Tibial artery (tissue), 4 donors: ENCODE results near the gene CFD.

Experiments
- DNase-seq, 2 donors: peaks; one replicate each; pipeline ENCODE4 v3.0.0-alpha.2; 2019
- H3K27ac ChIP-seq, 2 donors: fragments of 200-600 bp; sonication (generic) in 1 of 2; 1 replicate in 1 of 2; 2 replicates in 1 of 2; pipeline ENCODE4 v1.5.1; 2018 to 2019; ENCODE audit warnings: mild to moderate bottlenecking in 1 of 2
- H3K27me3 ChIP-seq, 2 donors: fragments of 200-600 bp; sonication (generic) in 1 of 2; one replicate each; pipeline versions ENCODE4 v1.5.1 to v1.6.0; 2016 to 2019
- H3K36me3 ChIP-seq, 3 donors: fragments of 200-600 bp; sonication (generic) in 2 of 3; one replicate each; pipeline ENCODE4 v1.5.1; 2016 to 2019; ENCODE audit warnings: mild to moderate bottlenecking in 2 of 3
- H3K4me1 ChIP-seq, 4 donors: fragments of 200-600 bp; sonication (generic) in 2 of 4; 1 replicate in 3 of 4; 2 replicates in 1 of 4; pipeline ENCODE4 v1.5.1; 2016 to 2019
- H3K4me3 ChIP-seq, 2 donors: fragments of 200-600 bp; sonication (generic) in 1 of 2; 1 replicate in 1 of 2; 2 replicates in 1 of 2; pipeline ENCODE4 v1.5.1; 2018 to 2019; ENCODE audit warnings: mild to moderate bottlenecking in 2 of 2
- H3K9me3 ChIP-seq, 3 donors: fragments of 200-600 bp; sonication (generic) in 1 of 3; one replicate each; pipeline ENCODE4 v1.5.1; 2016 to 2019
- CTCF ChIP-seq, 2 experiments: fragments of 200-600 bp in 1 of 2; fragments of 450-650 bp in 1 of 2; IDR thresholded peaks; one replicate each; pipeline ENCODE4 v1.5.1; 2017 to 2019; ENCODE audit warnings: antibody characterized with exemption in 2 of 2, mild to moderate bottlenecking in 1 of 2, moderate library complexity in 1 of 2
- intact Hi-C: fragments of 100-400 bp; cut with DNase I; formaldehyde crosslinking; loops from one replicate; pipeline ENCODE4 v1.15.0; 2023; ENCODE audit warnings: low total_unique reads

The CFD gene

GRCh38 chr19:904545-904944 is 45.1 kb downstream of the CFD start:
- intact Hi-C loops: no loop called here

GRCh38 chr19:906480-906879 is 47.0 kb downstream of the CFD start:
- Histone ChIP-seq H3K4me3 (no peak overlapping the region), H3K36me3 (peaks cover 0 to 6% (median 5%) of the 10 kb centered on the region in 3 donors), H3K27ac (no peak overlapping the region), H3K4me1 (peaks cover 0 to 11% (median 4%) of the 10 kb centered on the region in 4 donors), H3K9me3 (no peaks in the 10 kb centered on the region), H3K27me3 (no peaks in the 10 kb centered on the region)
- no peak for DNase-seq
- no peak for TF ChIP-seq CTCF (IDR thresholded peaks at IDR 0.05)
- intact Hi-C loops: no loop called here

More at GRCh38 chr19:904545-904944, 45.1 kb downstream of the CFD start:
- no peak for TF ChIP-seq CTCF (IDR thresholded peaks at IDR 0.05)
- no peaks in the 10 kb centered on the region for H3K9me3 ChIP-seq
- peaks cover 0 to 21% (median 15%) of the 10 kb centered on the region in 3 donors for H3K36me3 ChIP-seq
- peaks cover 0 to 9% (median 4%) of the 10 kb centered on the region in 4 donors for H3K4me1 ChIP-seq
- DNase-seq: no peak
- no peak overlapping the region for H3K27ac ChIP-seq
- no peak overlapping the region for H3K4me3 ChIP-seq
- no peaks in the 10 kb centered on the region for H3K27me3 ChIP-seq

- intact Hi-C loops: no loop called here
- Histone ChIP-seq H3K4me1 (peaks cover 0 to 15% (median 7%) of the 10 kb centered on the region in 4 donors), H3K27ac (no peak overlapping the region), H3K27me3 (no peaks in the 10 kb centered on the region), H3K9me3 (no peaks in the 10 kb centered on the region), H3K36me3 (no peaks in the 10 kb centered on the region), H3K4me3 (no peak overlapping the region)
- TF ChIP-seq CTCF (IDR thresholded peaks at IDR 0.05): no peak
- no peak for DNase-seq
Measured at GRCh38 chr19:907183-907853, 47.9 kb downstream of the CFD start.

- Histone ChIP-seq H3K4me3 (peak overlapping the region in 1 of 2 donors; percentile 98), H3K27me3 (peaks cover 0 to 1% of the 10 kb centered on the region in 2 donors), H3K27ac (no peak overlapping the region), H3K36me3 (no peaks in the 10 kb centered on the region), H3K4me1 (peaks cover 0 to 23% (median 11%) of the 10 kb centered on the region in 4 donors), H3K9me3 (no peaks in the 10 kb centered on the region)
- no peak for DNase-seq
- intact Hi-C loops: loop anchor here (5.0 kb wide), 1 partner anchor 249 kb away; the partner anchor contains the start of gene RNF126
- no peak for TF ChIP-seq CTCF (IDR thresholded peaks at IDR 0.05)
Measured at GRCh38 chr19:911197-912033, 52.0 kb downstream of the CFD start.

- Histone ChIP-seq H3K27me3 (peaks cover 0 to 12% of the 10 kb centered on the region in 2 donors), H3K9me3 (no peaks in the 10 kb centered on the region), H3K36me3 (no peaks in the 10 kb centered on the region), H3K27ac (peak overlapping the region; percentile 92 to 93), H3K4me1 (peaks cover 0 to 31% (median 18%) of the 10 kb centered on the region in 4 donors), H3K4me3 (peak overlapping the region; percentile 86 to 98)
- TF ChIP-seq CTCF (IDR thresholded peaks at IDR 0.05): no peak
- DNase-seq: no peak
- intact Hi-C loops: loop anchor here (5.0 kb wide), 1 partner anchor 250 kb away; the partner anchor contains the start of gene RNF126
Measured at GRCh38 chr19:912181-913079, 53.0 kb downstream of the CFD start.
